GM12878 (cell line): ENCODE results near the gene TRIM8.

Source experiments
- CBFB ChIP-seq: IDR thresholded peaks from 2 replicates; pipeline ENCODE4 v1.6.1; 2016; ENCODE audit warnings: antibody characterized with exemption, low read depth
- CTCF ChIP-seq, 3 experiments: IDR thresholded peaks in 2 of 3; conservative IDR thresholded peaks in 1 of 3; 2 replicates each; pipeline ENCODE4 v1.5.1; 2011; ENCODE audit warnings: low read depth in 3 of 3, low read length in 3 of 3, mild to moderate bottlenecking in 3 of 3, control low read depth in 2 of 3, moderate library complexity in 2 of 3, inconsistent platforms in 1 of 3, mixed read lengths in 1 of 3; ENCODE audit not compliant: control insufficient read depth in 2 of 3, insufficient read depth in 1 of 3; ENCODE audit errors: extremely low read depth in 1 of 3
- EGR1 ChIP-seq, 2 experiments: IDR thresholded peaks; 1 replicate in 1 of 2; 2 replicates in 1 of 2; pipeline ENCODE4 v1.6.1; 2011 to 2012; ENCODE audit warnings: low read depth in 2 of 2, low read length in 2 of 2, borderline replicate concordance in 1 of 2, mild to moderate bottlenecking in 1 of 2, moderate library complexity in 1 of 2
- GABPA ChIP-seq: IDR thresholded peaks from 2 replicates; pipeline ENCODE4 v1.6.1; 2014; ENCODE audit warnings: antibody characterized with exemption, low read depth, mild to moderate bottlenecking, inconsistent platforms
- IRF3 ChIP-seq: fragments of 450-650 bp; IDR thresholded peaks from 2 replicates; pipeline ENCODE4 v1.6.1; 2014; ENCODE audit warnings: mild to moderate bottlenecking
- IRF5 ChIP-seq: fragments of 450-650 bp; IDR thresholded peaks from 2 replicates; pipeline ENCODE4 v1.6.1; 2017; ENCODE audit warnings: borderline replicate concordance
- JUND ChIP-seq: IDR thresholded peaks from 2 replicates; pipeline ENCODE4 v1.6.1; 2012; ENCODE audit warnings: low read depth, mild to moderate bottlenecking, low read length, improper control_type of control experiment, moderate library complexity
- POLR2A ChIP-seq: IDR thresholded peaks from 2 replicates; pipeline ENCODE4 v1.6.1; 2011; ENCODE audit warnings: low read depth, mild to moderate bottlenecking, low read length
- POLR2AphosphoS5 ChIP-seq: IDR thresholded peaks from 2 replicates; pipeline ENCODE4 v1.6.1; 2011; ENCODE audit warnings: mild to moderate bottlenecking, low read length, inconsistent platforms

GRCh38 chr10:102654969-102655368 is 10.7 kb downstream of the TRIM8 start:
- TF ChIP-seq CBFB (no peak), IRF3 (no peak), JUND (no peak), CTCF (IDR thresholded peaks at IDR 0.05 in 2 of 3, conservative IDR thresholded peaks at IDR 0.05 in 1 of 3; ENCODE audit: control insufficient read depth in 2 of 3, extremely low read depth in 1 of 3, insufficient read depth in 1 of 3, low read depth in 3 of 3, low read length in 3 of 3) (no peak), IRF5 (no peak), GABPA (no peak), EGR1 (IDR thresholded peaks at IDR 0.05; ENCODE audit: borderline replicate concordance in 1 of 2, low read depth in 2 of 2, low read length in 2 of 2) (no peak), POLR2A (no peak), POLR2AphosphoS5 (no peak)
